GM13977 (cell line): ENCODE data around the gene ARHGEF10L.
A peak's percentile ranks its signal among the peaks of the same experiment; 100 is the strongest.

ENCODE experiments used
- DNase-seq: peaks from one replicate; pipeline ENCODE4 v3.0.0; 2012; ENCODE audit warnings: low spot score
- CTCF ChIP-seq: IDR thresholded peaks from 2 replicates; pipeline ENCODE4 v1.5.1; 2012; ENCODE audit warnings: mild to moderate bottlenecking, control low read depth; ENCODE audit not compliant: insufficient read depth; ENCODE audit errors: extremely low read depth, missing control alignments
- in situ Hi-C: fragments of 300-500 bp; cut with MboI; formaldehyde crosslinking; loops from one replicate; pipeline ENCODE4 v1.12.0; 2022; ENCODE audit warnings: low sequenced_read_pairs, low pct_unique_long_range_greater_than_20kb, mixed read lengths, inconsistent platforms; ENCODE audit not compliant: unreplicated experiment

ARHGEF10L gene

GRCh38 chr1:17576519-17576853, 37.0 kb downstream of the ARHGEF10L start:
- no peak for TF ChIP-seq CTCF
- no peak for DNase-seq
- in situ Hi-C loops, result no loop called here

- no peak for DNase-seq
- no peak for TF ChIP-seq CTCF
- in situ Hi-C loops, result no loop called here
Measured at GRCh38 chr1:17577907-17578297, 38.4 kb downstream of the ARHGEF10L start.

- in situ Hi-C loops, result no loop called here
- DNase-seq, result no peak
- no peak for TF ChIP-seq CTCF
Measured at GRCh38 chr1:17579951-17580939, 40.7 kb downstream of the ARHGEF10L start.

GRCh38 chr1:17581389-17582123, 42.1 kb downstream of the ARHGEF10L start:
- in situ Hi-C loops, result no loop called here
- DNase-seq, result peak; percentile 64
- no peak for TF ChIP-seq CTCF

GRCh38 chr1:17582124-17582774, 42.8 kb downstream of the ARHGEF10L start:
- in situ Hi-C loops, result no loop called here
- DNase-seq, result no peak
- no peak for TF ChIP-seq CTCF

- TF ChIP-seq CTCF, result no peak
- no peak for DNase-seq
- in situ Hi-C loops, result no loop called here
Measured at GRCh38 chr1:17584539-17584938, 45.0 kb downstream of the ARHGEF10L start.
